PC-3 (cell line): ENCODE data around the gene CYTH4. TPM values are rescaled to one million over a fixed set of nuclear protein-coding genes. Genes with fewer than 3 reads are reported as not detected.

Source experiments
- ATAC-seq: fragments of 200-7000 bp; cut with Tn5 transposase; 2 replicates; pipeline ENCODE4 v1.9.1; 2020; ENCODE audit warnings: mild to moderate bottlenecking, moderate library complexity
- BruUV-seq: library from RNA; stranded (reverse); fragments of 400-500 nt; replicated peaks from 2 replicates; lab custom pipeline; 2021; lab: Mats Ljungman, UMichigan
- CTCF ChIA-PET: fragments of 300-600 bp; sonication (Branson Sonifier 250); formaldehyde crosslinking; loops from one replicate; lab custom pipeline; 2022; ENCODE audit warnings: antibody characterized with exemption; lab: Charles Lee
- POLR2A ChIA-PET: fragments of 300-600 bp; sonication (Branson Sonifier 250); formaldehyde crosslinking; loops from one replicate; lab custom pipeline; 2022; ENCODE audit warnings: antibody characterized with exemption; ENCODE audit not compliant: unreplicated experiment; lab: Charles Lee
- DNase-seq: peaks from one replicate; pipeline ENCODE4 v3.0.0-alpha.2; 2015
- H2AFZ ChIP-seq: fragments of 300-600 bp; sonication (generic); 2 replicates; pipeline ENCODE4 v1.6.0; 2016; ENCODE audit warnings: antibody characterized with exemption, low read length
- H3F3A ChIP-seq: fragments of 300-600 bp; sonication (generic); one replicate; pipeline ENCODE4 v1.6.0; 2017; ENCODE audit warnings: antibody characterized with exemption, low read length, control low read depth, mild to moderate bottlenecking; ENCODE audit not compliant: unreplicated experiment
- H3K27ac ChIP-seq: fragments of 300-600 bp; sonication (generic); 2 replicates; pipeline ENCODE4 v1.5.1; 2016; ENCODE audit warnings: mild to moderate bottlenecking, low read length
- H3K27me3 ChIP-seq: fragments of 300-600 bp; sonication (generic); 2 replicates; pipeline ENCODE4 v1.6.1; 2016; ENCODE audit warnings: low read length, mixed read lengths
- H3K36me3 ChIP-seq: fragments of 300-600 bp; sonication (generic); 2 replicates; pipeline ENCODE4 v1.6.1; 2016; ENCODE audit warnings: low read depth, mixed run types, low read length, mixed read lengths
- H3K4me1 ChIP-seq: fragments of 300-600 bp; sonication (generic); 2 replicates; pipeline ENCODE4 v1.5.1; 2016; ENCODE audit warnings: low read length; ENCODE audit not compliant: insufficient read depth
- H3K4me2 ChIP-seq: fragments of 300-600 bp; sonication (generic); 2 replicates; pipeline ENCODE4 v1.6.0; 2016; ENCODE audit warnings: low read length
- H3K4me3 ChIP-seq: fragments of 300-600 bp; sonication (generic); 2 replicates; pipeline ENCODE4 v1.5.1; 2016; ENCODE audit warnings: mild to moderate bottlenecking, low read length, mixed read lengths
- H3K79me2 ChIP-seq: fragments of 300-600 bp; sonication (generic); 2 replicates; pipeline ENCODE4 v1.6.1; 2017; ENCODE audit warnings: low read length, mixed read lengths
- H3K9ac ChIP-seq: fragments of 300-600 bp; sonication (generic); 2 replicates; pipeline ENCODE4 v1.6.0; 2016; ENCODE audit warnings: mild to moderate bottlenecking, low read length
- H3K9me2 ChIP-seq: fragments of 300-600 bp; sonication (generic); replicated peaks from 2 replicates; pipeline ENCODE4 v1.6.1; 2016; ENCODE audit warnings: mixed run types, low read length, mixed read lengths
- H3K9me3 ChIP-seq: fragments of 300-600 bp; sonication (generic); 2 replicates; pipeline ENCODE4 v1.6.1; 2016; ENCODE audit warnings: low read length, mixed read lengths
- H4K20me1 ChIP-seq: fragments of 300-600 bp; sonication (generic); 2 replicates; pipeline ENCODE4 v1.6.1; 2016; ENCODE audit warnings: low read length, mixed read lengths
- CTCF ChIP-seq: fragments of 300-600 bp; sonication (generic); conservative IDR thresholded peaks from 2 replicates; pipeline ENCODE4 v1.5.1; 2017; ENCODE audit warnings: antibody characterized with exemption, low read depth, mild to moderate bottlenecking, low read length
- EZH2 ChIP-seq: fragments of 300-600 bp; sonication (generic); IDR thresholded peaks from one replicate; pipeline ENCODE4 v1.6.1; 2017; ENCODE audit warnings: antibody characterized with exemption, mild to moderate bottlenecking, low read length; ENCODE audit not compliant: unreplicated experiment
- EZH2phosphoT487 ChIP-seq: fragments of 300-600 bp; sonication (generic); IDR thresholded peaks from 2 replicates; pipeline ENCODE4 v1.6.1; 2018; ENCODE audit warnings: mild to moderate bottlenecking, antibody characterized with exemption, low read length, borderline replicate concordance
- intact Hi-C: fragments of 100-400 bp; cut with micrococcal nuclease; formaldehyde crosslinking; loops from 2 replicates; pipeline ENCODE4 v1.9.0; 2023
- total RNA-seq: library from RNA; depleted of rRNA; stranded (reverse); fragments of >200 nt; gene quantifications from 2 replicates; pipeline ENCODE4 v1.2.3, GENCODE V29; 2014

CYTH4 gene
- total RNA-seq, 1 experiment from 2014 or later: 1.9 TPM

GRCh38 chr22:37358386-37358785 lies 76.1 kb downstream of the CYTH4 start:
- no peak overlapping the region for H3K4me2 ChIP-seq
- H3K9ac ChIP-seq: no peak overlapping the region
- intact Hi-C loops: no loop called here
- no peaks in the 10 kb centered on the region for H3K27me3 ChIP-seq
- H3K9me3 ChIP-seq: no peaks in the 10 kb centered on the region
- H4K20me1 ChIP-seq: no peaks in the 10 kb centered on the region
- no peaks in the 10 kb centered on the region for H3K79me2 ChIP-seq
- DNase-seq (no peak), ATAC-seq (no peak)
- H2AFZ ChIP-seq: no peak overlapping the region
- TF ChIP-seq EZH2 (no peak), EZH2phosphoT487 (no peak), CTCF (no peak)
- ChIA-PET CTCF (no interaction called here), POLR2A (no interaction called here)
- no peaks in the 10 kb centered on the region for H3F3A ChIP-seq
- H3K27ac ChIP-seq: no peak overlapping the region
- no peaks in the 10 kb centered on the region for H3K4me1 ChIP-seq
- no peaks in the 10 kb centered on the region for H3K9me2 ChIP-seq
- H3K4me3 ChIP-seq: no peak overlapping the region
- no TSS peak for BruUV-seq
- H3K36me3 ChIP-seq: no peaks in the 10 kb centered on the region

- Histone ChIP-seq H3K4me1 (no peaks in the 10 kb centered on the region), H3K9ac (no peak overlapping the region), H3K9me2 (no peaks in the 10 kb centered on the region), H3K4me2 (no peak overlapping the region), H4K20me1 (no peaks in the 10 kb centered on the region), H3K27ac (no peak overlapping the region), H3K4me3 (no peak overlapping the region), H3K79me2 (no peaks in the 10 kb centered on the region), H3F3A (no peaks in the 10 kb centered on the region), H3K9me3 (no peaks in the 10 kb centered on the region), H2AFZ (no peak overlapping the region), H3K36me3 (no peaks in the 10 kb centered on the region), H3K27me3 (no peaks in the 10 kb centered on the region)
- TF ChIP-seq CTCF: no peak
- no peak for ATAC-seq
- intact Hi-C loops: no loop called here
- ChIA-PET CTCF (no interaction called here), POLR2A (no interaction called here)
- DNase-seq: no peak
- no TSS peak for BruUV-seq
These were observed 76.6 kb downstream of the CYTH4 start for GRCh38 chr22:37358917-37359316.

GRCh38 chr22:37362621-37363020 lies 80.3 kb downstream of the CYTH4 start:
- Histone ChIP-seq H2AFZ (no peak overlapping the region), H3F3A (no peaks in the 10 kb centered on the region), H3K9me3 (no peaks in the 10 kb centered on the region), H3K9ac (no peak overlapping the region), H3K36me3 (no peaks in the 10 kb centered on the region), H3K79me2 (no peaks in the 10 kb centered on the region), H3K9me2 (no peaks in the 10 kb centered on the region), H4K20me1 (no peaks in the 10 kb centered on the region), H3K4me3 (no peak overlapping the region), H3K4me2 (no peak overlapping the region), H3K27me3 (no peaks in the 10 kb centered on the region), H3K27ac (no peak overlapping the region), H3K4me1 (no peaks in the 10 kb centered on the region)
- ChIA-PET CTCF (no interaction called here), POLR2A (no interaction called here)
- TF ChIP-seq CTCF (no peak), EZH2 (no peak), EZH2phosphoT487 (no peak)
- BruUV-seq: no TSS peak
- intact Hi-C loops: no loop called here
- ATAC-seq: no peak
- DNase-seq: peak; percentile 0
